ENCODE data around the gene SPATA1.

Gene SPATA1

DNA sequence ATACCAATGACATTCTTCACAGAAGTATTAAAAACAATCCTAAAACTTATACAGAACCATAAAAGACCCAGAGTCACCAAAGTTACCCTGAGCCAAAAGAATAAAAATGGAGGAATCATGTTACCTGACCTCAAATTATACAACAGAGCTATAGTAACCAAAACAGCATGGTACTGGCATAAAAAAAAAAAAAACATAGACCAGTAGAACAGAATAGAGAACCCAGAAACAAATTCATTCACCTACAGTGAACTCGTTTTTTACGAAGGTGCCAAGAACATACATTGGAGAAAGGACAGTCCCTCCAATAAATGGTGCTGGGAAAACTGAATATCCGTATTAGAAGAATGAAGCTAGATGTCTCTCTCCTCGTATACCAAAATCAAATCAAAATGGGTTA lies 2.8 kb downstream of the SPATA1 start:
- no peak overlapping the region for H3K4me3 ChIP-seq (ENCODE audit: low read depth, low read length)
- DNase-seq (ENCODE audit: low read depth): no peak
- TF ChIP-seq, protein P1, sequence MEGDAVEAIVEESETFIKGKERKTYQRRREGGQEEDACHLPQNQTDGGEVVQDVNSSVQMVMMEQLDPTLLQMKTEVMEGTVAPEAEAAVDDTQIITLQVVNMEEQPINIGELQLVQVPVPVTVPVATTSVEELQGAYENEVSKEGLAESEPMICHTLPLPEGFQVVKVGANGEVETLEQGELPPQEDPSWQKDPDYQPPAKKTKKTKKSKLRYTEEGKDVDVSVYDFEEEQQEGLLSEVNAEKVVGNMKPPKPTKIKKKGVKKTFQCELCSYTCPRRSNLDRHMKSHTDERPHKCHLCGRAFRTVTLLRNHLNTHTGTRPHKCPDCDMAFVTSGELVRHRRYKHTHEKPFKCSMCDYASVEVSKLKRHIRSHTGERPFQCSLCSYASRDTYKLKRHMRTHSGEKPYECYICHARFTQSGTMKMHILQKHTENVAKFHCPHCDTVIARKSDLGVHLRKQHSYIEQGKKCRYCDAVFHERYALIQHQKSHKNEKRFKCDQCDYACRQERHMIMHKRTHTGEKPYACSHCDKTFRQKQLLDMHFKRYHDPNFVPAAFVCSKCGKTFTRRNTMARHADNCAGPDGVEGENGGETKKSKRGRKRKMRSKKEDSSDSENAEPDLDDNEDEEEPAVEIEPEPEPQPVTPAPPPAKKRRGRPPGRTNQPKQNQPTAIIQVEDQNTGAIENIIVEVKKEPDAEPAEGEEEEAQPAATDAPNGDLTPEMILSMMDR (IDR thresholded peaks at IDR 0.05; ENCODE audit: control insufficient read depth, extremely low read depth, insufficient read depth): no peak

DNA sequence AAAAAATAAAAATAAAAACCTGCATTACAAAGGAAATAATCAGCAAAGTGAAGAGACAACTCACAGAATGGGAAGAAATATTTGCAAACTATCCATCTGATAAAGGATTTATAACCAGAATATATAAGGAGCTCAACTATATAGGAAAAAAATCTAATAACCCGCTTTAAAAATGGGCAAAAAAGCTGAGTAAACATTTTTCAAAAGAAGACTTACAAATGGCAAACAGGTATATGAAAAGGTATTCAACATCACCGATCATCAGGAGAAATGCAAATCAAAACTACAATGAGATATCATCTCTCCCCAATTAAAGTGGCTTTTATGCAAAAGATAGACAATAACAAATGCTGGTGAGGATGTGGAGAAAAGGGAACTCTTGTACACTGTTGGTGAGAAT lies 4.0 kb downstream of the SPATA1 start:
- TF ChIP-seq, protein P1 (IDR thresholded peaks at IDR 0.05; ENCODE audit: control insufficient read depth, extremely low read depth, insufficient read depth): no peak
- no peak for DNase-seq (ENCODE audit: low read depth)
- no peak overlapping the region for H3K4me3 ChIP-seq (ENCODE audit: low read depth, low read length)

DNA sequence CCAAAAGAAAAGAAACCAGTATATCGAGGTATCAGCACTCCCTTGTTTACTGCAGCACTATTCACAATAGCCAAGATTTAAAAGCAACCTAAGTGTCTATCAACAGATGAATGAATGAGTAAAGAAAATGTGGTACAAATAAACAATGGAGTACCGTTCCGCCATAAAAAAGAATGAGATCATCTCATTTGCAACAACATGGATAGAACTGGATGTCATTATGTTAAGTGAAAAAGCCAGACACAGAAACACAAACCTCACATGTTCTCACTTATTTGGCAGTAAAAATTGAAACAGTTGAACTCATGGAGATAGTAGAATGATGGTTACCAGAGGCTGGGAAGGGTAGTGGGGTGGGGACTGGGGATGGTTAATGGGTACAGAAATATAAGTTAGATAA lies 4.5 kb downstream of the SPATA1 start:
- TF ChIP-seq, protein P1 (IDR thresholded peaks at IDR 0.05; ENCODE audit: control insufficient read depth, extremely low read depth, insufficient read depth): no peak
- no peak for DNase-seq (ENCODE audit: low read depth)
- H3K4me3 ChIP-seq (ENCODE audit: low read depth, low read length): no peak overlapping the region

DNA sequence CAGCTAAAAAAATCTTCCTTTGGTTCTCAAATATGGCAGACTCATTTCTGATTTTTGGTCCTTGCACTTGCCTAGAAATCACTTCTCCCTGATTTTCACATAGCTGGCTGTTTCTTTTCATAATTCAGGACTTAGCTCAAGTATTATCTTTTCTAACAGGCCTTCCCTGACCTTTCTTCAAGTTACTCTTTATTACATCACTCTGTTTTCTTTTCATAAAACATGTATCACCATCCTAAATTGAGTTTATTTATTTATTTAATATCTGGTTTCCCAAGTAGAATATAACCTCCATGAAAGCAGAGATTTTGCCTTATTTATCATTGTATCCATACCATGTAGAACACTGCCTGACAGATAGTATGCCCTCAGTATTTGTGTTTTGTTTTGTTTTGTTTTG lies 18.4 kb downstream of the SPATA1 start:
- H3K4me3 ChIP-seq (ENCODE audit: low read depth, low read length): no peak overlapping the region
- TF ChIP-seq, protein P1 (IDR thresholded peaks at IDR 0.05; ENCODE audit: control insufficient read depth, extremely low read depth, insufficient read depth): no peak
- DNase-seq (ENCODE audit: low read depth): no peak

DNA sequence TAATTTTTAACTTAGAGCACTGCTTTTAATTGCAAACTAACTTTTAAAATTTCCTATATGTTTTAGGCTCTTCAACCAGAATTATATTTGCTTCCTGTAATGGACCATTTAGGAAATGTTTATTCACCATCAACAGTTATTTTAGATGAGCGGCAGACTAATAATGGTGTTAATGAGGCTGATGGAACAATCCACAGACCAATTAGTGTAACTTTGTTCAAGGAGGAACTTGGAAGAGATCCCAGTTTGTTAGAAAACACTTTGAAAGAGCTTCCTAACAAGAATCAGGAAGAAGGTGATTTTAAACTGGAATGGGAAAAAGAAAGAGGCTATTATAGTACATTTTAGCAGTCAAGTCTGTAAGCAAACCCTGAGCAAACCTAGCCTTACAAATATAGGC lies 19.6 kb downstream of the SPATA1 start:
- no peak for DNase-seq (ENCODE audit: low read depth)
- no peak overlapping the region for H3K4me3 ChIP-seq (ENCODE audit: low read depth, low read length)
- TF ChIP-seq, protein P1 (IDR thresholded peaks at IDR 0.05; ENCODE audit: control insufficient read depth, extremely low read depth, insufficient read depth): no peak

DNA sequence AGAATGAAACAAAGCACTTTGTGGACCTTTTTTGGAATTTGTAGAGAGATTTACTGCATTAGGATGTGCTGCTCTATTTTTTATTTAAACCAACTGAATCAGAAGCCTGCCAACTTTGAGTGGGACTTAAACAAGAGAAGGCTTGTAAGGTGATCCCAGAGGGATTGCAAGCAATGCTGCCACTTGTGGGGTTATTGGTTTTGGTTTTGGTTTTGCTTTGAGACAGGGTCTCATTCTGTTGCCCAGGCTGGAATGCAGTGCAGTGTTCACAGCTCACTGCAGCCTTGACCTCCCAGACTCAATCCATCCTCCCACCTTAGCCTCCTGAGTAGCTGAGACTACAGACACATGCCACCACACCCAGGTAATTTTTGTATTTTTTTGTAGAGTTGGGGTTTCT lies 32.4 kb downstream of the SPATA1 start:
- no peak for DNase-seq (ENCODE audit: low read depth)
- TF ChIP-seq, protein P1 (IDR thresholded peaks at IDR 0.05; ENCODE audit: control insufficient read depth, extremely low read depth, insufficient read depth): no peak
- no peak overlapping the region for H3K4me3 ChIP-seq (ENCODE audit: low read depth, low read length)

DNA sequence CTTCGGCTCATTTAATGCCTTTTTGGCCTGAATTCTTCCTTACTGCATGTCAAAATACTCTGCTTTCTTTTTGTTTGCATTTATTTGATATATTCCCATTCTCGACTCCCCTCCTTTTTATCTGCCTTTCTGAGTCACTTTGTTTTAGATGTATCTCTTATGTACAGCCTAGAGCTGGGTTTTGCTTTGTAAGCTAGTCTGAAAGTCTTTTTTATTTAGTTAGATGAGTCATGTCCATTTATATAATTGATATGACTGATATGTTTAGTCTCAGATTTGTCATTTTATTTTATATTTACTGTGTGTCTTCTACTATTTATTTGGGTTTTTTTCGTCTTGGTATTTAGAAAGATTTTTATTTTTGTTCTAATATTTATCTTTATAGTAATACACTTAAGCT lies 33.8 kb downstream of the SPATA1 start:
- peak; percentile 27 for DNase-seq (ENCODE audit: low read depth)
- no peak overlapping the region for H3K4me3 ChIP-seq (ENCODE audit: low read depth, low read length)
- TF ChIP-seq, protein P1 (IDR thresholded peaks at IDR 0.05; ENCODE audit: control insufficient read depth, extremely low read depth, insufficient read depth): no peak
